OCI-LY7 (cell line): ENCODE measurements around the gene ADPRHL1.

ENCODE experiments used
- EZH2phosphoT487 ChIP-seq: fragments of 200-600 bp; sonication (generic); IDR thresholded peaks from 2 replicates; pipeline ENCODE4 v1.6.1; 2018; ENCODE audit warnings: low read depth, borderline replicate concordance, mild to moderate bottlenecking, mixed run types, antibody characterized with exemption, low read length, moderate library complexity, mixed read lengths
- TF ChIP-seq, protein P1 (sequence below): fragments of 200-600 bp; sonication (generic); conservative IDR thresholded peaks from 2 replicates; pipeline ENCODE4 v1.5.1; 2014; ENCODE audit warnings: mild to moderate bottlenecking, antibody characterized with exemption, low read length, moderate library complexity, mixed read lengths

DNA sequence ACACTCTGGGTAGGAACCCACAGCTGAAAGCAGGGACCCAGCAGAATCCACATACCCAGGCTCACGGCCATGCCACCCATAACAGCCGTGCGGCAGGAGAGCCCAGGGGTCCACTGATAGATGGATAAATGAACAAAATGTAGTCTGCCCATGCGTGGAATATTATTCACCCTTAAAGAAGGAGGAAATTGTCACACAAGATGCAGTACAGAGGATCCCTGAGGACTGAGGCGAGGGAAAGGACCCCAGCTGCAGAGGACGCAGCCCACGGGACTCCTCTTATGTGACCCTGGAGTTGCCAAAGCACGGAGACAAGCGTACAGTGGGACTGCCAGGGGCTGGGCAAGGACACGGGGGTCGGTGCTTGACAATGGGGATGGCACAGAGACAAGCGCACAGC, 100.0 kb downstream of the ADPRHL1 start:
- TF ChIP-seq, protein P1, sequence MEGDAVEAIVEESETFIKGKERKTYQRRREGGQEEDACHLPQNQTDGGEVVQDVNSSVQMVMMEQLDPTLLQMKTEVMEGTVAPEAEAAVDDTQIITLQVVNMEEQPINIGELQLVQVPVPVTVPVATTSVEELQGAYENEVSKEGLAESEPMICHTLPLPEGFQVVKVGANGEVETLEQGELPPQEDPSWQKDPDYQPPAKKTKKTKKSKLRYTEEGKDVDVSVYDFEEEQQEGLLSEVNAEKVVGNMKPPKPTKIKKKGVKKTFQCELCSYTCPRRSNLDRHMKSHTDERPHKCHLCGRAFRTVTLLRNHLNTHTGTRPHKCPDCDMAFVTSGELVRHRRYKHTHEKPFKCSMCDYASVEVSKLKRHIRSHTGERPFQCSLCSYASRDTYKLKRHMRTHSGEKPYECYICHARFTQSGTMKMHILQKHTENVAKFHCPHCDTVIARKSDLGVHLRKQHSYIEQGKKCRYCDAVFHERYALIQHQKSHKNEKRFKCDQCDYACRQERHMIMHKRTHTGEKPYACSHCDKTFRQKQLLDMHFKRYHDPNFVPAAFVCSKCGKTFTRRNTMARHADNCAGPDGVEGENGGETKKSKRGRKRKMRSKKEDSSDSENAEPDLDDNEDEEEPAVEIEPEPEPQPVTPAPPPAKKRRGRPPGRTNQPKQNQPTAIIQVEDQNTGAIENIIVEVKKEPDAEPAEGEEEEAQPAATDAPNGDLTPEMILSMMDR: no peak
- no peak for TF ChIP-seq EZH2phosphoT487
